Measurements from ENCODE around the gene CLASP2.
"Not testable (repeated sequence)": the region's sequence is repeated elsewhere in the genome, so short reads cannot be mapped to it uniquely, and the experiment has no call there.

CLASP2 gene

DNA sequence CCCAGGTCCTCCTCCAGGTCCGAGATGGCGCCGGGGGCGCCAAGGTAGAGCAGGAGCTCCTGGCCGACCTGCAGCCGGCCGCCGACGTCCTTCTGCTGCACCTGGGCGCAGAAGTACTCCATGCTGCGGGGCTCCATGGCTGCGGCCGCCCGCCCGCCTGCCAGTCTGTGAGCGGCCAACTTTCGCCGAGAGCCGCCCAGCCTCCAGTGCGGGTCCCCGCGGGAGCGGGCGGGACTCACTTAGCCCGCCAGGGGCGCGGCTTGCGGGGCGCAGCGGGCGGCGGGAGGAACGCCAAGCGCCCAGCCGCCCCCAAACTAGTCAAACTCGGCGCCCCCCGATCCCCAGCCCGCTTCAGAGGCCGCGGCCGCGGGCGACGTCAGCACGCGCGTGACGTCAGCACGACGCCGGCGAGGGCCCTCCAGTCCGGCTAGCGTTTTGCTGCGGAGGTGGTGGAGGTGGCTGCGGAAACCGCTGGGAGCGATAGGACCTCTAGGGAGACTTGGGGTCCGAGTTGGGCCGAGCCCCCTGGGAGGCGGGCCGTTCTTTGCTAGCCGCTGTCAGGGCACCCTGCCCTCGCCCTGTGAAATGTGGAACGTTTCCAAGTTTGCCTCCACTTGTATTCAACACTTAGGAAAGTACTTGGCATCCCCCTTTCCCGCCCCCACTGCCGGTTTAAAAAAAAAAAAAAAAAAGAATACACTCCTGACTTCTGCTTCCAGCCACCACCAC is at the start of gene CLASP2:
CLASP2 (minus strand) TSS at position 389 of the 729 bp plus-strand sequence; CDS start at position 137, 252 bp downstream.
- TF ChIP-seq, protein P1, sequence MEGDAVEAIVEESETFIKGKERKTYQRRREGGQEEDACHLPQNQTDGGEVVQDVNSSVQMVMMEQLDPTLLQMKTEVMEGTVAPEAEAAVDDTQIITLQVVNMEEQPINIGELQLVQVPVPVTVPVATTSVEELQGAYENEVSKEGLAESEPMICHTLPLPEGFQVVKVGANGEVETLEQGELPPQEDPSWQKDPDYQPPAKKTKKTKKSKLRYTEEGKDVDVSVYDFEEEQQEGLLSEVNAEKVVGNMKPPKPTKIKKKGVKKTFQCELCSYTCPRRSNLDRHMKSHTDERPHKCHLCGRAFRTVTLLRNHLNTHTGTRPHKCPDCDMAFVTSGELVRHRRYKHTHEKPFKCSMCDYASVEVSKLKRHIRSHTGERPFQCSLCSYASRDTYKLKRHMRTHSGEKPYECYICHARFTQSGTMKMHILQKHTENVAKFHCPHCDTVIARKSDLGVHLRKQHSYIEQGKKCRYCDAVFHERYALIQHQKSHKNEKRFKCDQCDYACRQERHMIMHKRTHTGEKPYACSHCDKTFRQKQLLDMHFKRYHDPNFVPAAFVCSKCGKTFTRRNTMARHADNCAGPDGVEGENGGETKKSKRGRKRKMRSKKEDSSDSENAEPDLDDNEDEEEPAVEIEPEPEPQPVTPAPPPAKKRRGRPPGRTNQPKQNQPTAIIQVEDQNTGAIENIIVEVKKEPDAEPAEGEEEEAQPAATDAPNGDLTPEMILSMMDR (IDR thresholded peaks at IDR 0.05; ENCODE audit: low read length, missing control alignments) = no peak
- H3K4me3 ChIP-seq (replicated peaks; ENCODE audit: low read depth, low read length) = peak within 1 kb of the TSS; percentile 81
- peak; percentile 90 for DNase-seq (ENCODE audit: low read depth)

DNA sequence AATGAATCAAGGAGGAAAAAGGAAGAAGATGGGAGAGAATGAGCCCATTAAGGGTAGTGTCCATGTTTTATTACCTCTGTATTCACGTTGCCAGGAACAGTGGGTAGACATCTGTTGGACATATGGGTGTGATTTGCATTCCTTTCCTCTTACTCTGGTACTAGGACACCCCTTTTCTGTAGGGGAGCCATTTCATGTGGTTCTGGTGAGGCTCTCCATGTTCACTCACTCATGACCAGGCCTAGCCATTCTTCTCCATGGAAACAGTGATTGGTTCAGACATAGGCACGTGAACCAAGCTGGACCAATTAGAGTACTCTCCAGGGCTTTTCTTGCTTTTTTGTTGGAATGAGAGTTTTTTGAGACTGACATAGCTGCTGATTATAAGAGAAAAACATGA is 40.8 kb upstream of the CLASP2 start:
- TF ChIP-seq, protein P1 (IDR thresholded peaks at IDR 0.05; ENCODE audit: low read length, missing control alignments) = no peak
- no peak for DNase-seq (ENCODE audit: low read depth)
- H3K4me3 ChIP-seq (replicated peaks; ENCODE audit: low read depth, low read length) = no peak overlapping the region

DNA sequence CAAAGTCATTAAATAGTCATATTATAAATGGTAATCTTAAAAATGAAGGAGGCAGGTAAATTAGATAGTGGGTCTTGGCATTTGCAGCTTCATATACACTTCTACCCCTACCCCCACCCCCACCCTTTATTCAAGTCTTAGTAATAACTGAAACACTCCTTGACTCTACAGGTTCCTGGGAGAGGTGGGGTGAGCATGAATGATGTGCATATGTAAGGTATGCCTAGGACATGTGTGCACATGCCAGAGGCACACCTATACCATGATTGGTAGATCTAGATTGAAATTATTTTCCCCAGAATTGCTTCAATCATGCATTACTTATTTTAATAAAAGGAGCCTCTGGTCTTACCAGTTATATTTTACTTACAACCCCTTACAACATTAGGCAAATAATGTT is 40.2 kb upstream of the CLASP2 start:
- TF ChIP-seq, protein P1 (IDR thresholded peaks at IDR 0.05; ENCODE audit: low read length, missing control alignments) = no peak
- DNase-seq (ENCODE audit: low read depth) = no peak
- no peak overlapping the region for H3K4me3 ChIP-seq (replicated peaks; ENCODE audit: low read depth, low read length)

DNA sequence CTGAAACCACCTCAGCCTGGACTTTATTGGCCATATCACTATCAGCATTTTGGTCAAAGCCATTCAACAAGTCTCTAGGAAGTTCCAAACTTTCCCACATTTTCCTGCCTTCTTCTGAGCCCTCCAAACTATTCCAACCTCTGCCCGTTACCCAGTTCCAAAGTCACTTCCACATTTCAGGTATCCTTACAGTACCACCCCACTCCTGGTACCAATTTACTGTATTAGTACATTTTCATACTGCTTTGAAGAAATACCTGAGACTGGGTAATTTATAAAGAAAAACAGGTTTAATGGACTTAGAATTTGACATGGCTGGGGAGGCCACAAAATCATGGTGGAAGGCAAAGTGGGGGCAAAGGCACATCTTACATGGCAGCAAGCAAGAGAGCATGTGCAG is 36.3 kb upstream of the CLASP2 start:
- not testable (repeated sequence) for H3K4me3 ChIP-seq (replicated peaks; ENCODE audit: low read depth, low read length); DNase-seq (ENCODE audit: low read depth)

DNA sequence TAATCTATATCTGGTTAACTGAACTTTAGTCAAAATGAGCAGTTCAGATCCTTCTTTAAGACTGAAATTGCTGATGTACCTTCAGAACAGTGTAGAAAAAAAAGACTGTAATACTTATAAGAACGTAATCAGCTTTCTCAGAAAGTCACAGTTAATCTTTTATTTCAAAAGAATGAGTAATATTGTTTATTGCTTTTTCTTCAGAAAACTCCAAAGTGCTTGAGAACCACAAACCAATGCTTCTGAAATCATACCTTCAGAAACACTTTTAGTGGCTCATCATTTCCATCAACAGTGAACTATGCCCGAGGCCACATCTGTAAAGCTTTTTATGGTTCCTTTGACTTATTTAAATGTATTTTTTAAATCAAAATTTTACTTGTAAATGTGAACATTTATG is 33.3 kb upstream of the CLASP2 start:
- H3K4me3 ChIP-seq (replicated peaks; ENCODE audit: low read depth, low read length) = no peak overlapping the region
- DNase-seq (ENCODE audit: low read depth) = no peak
- TF ChIP-seq, protein P1 (IDR thresholded peaks at IDR 0.05; ENCODE audit: low read length, missing control alignments) = no peak

DNA sequence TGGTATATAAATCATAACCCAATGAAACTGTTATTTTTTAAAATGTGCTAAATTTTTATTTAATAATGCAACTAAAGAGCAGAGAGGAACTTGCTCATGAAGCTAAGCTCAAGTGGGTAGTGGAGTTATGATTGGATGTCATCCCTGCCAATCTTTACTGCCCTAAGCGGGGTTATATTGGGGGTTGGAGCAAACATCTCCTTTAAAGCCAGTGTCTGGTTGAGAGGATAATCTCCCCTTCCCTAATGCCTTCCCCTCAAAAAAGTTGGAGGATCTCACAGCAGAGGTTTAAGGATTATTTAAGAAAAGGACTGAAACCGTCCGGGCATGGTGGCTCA is 32.1 kb upstream of the CLASP2 start:
- DNase-seq (ENCODE audit: low read depth) = peak; percentile 7
- H3K4me3 ChIP-seq (replicated peaks; ENCODE audit: low read depth, low read length) = no peak overlapping the region
- TF ChIP-seq, protein P1 (IDR thresholded peaks at IDR 0.05; ENCODE audit: low read length, missing control alignments) = no peak

DNA sequence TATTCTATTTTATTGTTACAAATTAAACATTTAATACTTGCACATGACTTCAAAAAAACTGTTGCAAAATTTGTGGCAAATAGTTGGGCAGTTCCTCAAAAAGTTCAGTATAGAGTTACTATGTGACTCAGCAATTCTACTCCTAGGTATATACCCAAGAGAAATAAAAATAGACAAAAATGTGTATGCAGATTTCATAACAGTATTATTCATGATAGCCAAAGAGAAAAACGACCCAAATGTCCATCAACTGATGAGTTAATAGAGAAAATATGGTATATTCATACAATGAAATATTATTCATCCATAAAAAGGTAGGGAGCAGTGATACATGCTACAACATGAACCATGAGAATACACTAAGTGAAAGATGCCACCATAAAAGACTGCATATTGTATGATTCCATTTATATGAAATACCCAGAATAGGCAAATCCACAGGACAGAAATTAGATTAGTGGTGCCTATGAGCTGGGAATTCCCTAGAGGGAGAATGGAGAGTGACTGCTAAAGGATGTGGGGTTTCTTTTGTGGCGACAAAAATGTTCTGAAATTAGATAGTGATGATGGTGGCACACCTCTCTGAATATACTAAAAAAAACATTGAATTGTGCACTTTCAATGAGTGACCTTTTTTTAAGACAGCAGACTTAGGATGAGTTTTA is 31.6 kb upstream of the CLASP2 start:
- TF ChIP-seq, protein P1 (IDR thresholded peaks at IDR 0.05; ENCODE audit: low read length, missing control alignments) = no peak
- DNase-seq (ENCODE audit: low read depth) = peak; percentile 58
- no peak overlapping the region for H3K4me3 ChIP-seq (replicated peaks; ENCODE audit: low read depth, low read length)

Measured in fibroblast of pulmonary artery (primary cell).